ENCODE data around the gene GP1BA. TPM values are rescaled to one million over a fixed set of nuclear protein-coding genes. Genes with fewer than 3 reads are reported as not detected.

Gene GP1BA
- total and polyA plus RNA-seq, 2 experiments from 2014 or later = 0.24 TPM; not detected in 1

DNA sequence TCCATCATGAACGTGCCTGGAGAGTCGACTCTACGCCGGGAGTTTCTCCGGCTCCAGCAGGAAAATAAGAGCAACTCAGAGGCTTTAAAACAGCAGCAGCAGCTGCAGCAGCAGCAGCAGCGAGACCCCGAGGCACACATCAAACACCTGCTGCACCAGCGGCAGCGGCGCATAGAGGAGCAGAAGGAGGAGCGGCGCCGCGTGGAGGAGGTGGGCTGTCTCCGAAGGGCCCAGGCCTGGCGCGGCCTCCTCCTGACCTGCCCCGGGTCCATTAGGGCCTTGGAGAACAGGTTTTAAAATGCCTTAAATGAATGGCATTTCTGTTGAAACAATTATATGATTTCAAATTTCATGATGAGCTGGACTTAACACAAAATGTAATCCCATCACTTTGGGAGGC, 44.5 kb upstream of the GP1BA start:
- H3K4me1 Mint-ChIP-seq = peaks cover 5% of the 10 kb centered on the region; the same call in 1 of the 3 replicates
- Histone ChIP-seq H3K27ac (ENCODE audit: low read depth) (no peak overlapping the region), H3K36me3 (ENCODE audit: insufficient read depth) (no peaks in the 10 kb centered on the region), H3K27me3 (ENCODE audit: insufficient read depth) (no peaks in the 10 kb centered on the region), H4K20me1 (replicated peaks; ENCODE audit: insufficient read depth) (0 out of 2 replicates have a peak, but pooled peaks cover 6% of the 10 kb centered on the region), H3K4me1 (ENCODE audit: insufficient read depth) (no peaks in the 10 kb centered on the region; the same call in 1 of the 2 replicates), H3K79me2 (replicated peaks; ENCODE audit: insufficient read depth) (no peaks in the 10 kb centered on the region), H3K9me2 (ENCODE audit: insufficient read depth) (no peaks in the 10 kb centered on the region), H2AFZ (no peak overlapping the region), H3F3A (replicated peaks; ENCODE audit: low read depth) (peaks cover 7% of the 10 kb centered on the region; the same call in 1 of the 2 replicates), H3K4me3 (no peak overlapping the region), H3K4me2 (no peak overlapping the region)
- DNase-seq (ENCODE audit: low spot score) = no peak
- H3K4me3 Mint-ChIP-seq = no peak overlapping the region
- H3K9me3 Mint-ChIP-seq = no peaks in the 10 kb centered on the region
- no peak overlapping the region for H3K27ac Mint-ChIP-seq
- no peak for ATAC-seq
- H3K27me3 Mint-ChIP-seq (ENCODE audit: insufficient read depth, low read depth, poor library complexity) = peaks cover 23% of the 10 kb centered on the region
- TF ChIP-seq STAT1 (IDR thresholded peaks at IDR 0.05; ENCODE audit: unreplicated experiment) = no peak
- TF ChIP-seq, protein P1, sequence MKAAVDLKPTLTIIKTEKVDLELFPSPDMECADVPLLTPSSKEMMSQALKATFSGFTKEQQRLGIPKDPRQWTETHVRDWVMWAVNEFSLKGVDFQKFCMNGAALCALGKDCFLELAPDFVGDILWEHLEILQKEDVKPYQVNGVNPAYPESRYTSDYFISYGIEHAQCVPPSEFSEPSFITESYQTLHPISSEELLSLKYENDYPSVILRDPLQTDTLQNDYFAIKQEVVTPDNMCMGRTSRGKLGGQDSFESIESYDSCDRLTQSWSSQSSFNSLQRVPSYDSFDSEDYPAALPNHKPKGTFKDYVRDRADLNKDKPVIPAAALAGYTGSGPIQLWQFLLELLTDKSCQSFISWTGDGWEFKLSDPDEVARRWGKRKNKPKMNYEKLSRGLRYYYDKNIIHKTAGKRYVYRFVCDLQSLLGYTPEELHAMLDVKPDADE (IDR thresholded peaks at IDR 0.05) = no peak
- no peak for TF ChIP-seq JUNB (IDR thresholded peaks at IDR 0.05; ENCODE audit: unreplicated experiment)
- TF ChIP-seq, protein P2, sequence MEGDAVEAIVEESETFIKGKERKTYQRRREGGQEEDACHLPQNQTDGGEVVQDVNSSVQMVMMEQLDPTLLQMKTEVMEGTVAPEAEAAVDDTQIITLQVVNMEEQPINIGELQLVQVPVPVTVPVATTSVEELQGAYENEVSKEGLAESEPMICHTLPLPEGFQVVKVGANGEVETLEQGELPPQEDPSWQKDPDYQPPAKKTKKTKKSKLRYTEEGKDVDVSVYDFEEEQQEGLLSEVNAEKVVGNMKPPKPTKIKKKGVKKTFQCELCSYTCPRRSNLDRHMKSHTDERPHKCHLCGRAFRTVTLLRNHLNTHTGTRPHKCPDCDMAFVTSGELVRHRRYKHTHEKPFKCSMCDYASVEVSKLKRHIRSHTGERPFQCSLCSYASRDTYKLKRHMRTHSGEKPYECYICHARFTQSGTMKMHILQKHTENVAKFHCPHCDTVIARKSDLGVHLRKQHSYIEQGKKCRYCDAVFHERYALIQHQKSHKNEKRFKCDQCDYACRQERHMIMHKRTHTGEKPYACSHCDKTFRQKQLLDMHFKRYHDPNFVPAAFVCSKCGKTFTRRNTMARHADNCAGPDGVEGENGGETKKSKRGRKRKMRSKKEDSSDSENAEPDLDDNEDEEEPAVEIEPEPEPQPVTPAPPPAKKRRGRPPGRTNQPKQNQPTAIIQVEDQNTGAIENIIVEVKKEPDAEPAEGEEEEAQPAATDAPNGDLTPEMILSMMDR (conservative IDR thresholded peaks at IDR 0.05; ENCODE audit: low read depth in 2 of 2) = no peak
- TF ChIP-seq ZNF331 (CRISPR knock-in tag; IDR thresholded peaks at IDR 0.05; ENCODE audit: low read depth) = no peak
- TF ChIP-seq, protein P3, sequence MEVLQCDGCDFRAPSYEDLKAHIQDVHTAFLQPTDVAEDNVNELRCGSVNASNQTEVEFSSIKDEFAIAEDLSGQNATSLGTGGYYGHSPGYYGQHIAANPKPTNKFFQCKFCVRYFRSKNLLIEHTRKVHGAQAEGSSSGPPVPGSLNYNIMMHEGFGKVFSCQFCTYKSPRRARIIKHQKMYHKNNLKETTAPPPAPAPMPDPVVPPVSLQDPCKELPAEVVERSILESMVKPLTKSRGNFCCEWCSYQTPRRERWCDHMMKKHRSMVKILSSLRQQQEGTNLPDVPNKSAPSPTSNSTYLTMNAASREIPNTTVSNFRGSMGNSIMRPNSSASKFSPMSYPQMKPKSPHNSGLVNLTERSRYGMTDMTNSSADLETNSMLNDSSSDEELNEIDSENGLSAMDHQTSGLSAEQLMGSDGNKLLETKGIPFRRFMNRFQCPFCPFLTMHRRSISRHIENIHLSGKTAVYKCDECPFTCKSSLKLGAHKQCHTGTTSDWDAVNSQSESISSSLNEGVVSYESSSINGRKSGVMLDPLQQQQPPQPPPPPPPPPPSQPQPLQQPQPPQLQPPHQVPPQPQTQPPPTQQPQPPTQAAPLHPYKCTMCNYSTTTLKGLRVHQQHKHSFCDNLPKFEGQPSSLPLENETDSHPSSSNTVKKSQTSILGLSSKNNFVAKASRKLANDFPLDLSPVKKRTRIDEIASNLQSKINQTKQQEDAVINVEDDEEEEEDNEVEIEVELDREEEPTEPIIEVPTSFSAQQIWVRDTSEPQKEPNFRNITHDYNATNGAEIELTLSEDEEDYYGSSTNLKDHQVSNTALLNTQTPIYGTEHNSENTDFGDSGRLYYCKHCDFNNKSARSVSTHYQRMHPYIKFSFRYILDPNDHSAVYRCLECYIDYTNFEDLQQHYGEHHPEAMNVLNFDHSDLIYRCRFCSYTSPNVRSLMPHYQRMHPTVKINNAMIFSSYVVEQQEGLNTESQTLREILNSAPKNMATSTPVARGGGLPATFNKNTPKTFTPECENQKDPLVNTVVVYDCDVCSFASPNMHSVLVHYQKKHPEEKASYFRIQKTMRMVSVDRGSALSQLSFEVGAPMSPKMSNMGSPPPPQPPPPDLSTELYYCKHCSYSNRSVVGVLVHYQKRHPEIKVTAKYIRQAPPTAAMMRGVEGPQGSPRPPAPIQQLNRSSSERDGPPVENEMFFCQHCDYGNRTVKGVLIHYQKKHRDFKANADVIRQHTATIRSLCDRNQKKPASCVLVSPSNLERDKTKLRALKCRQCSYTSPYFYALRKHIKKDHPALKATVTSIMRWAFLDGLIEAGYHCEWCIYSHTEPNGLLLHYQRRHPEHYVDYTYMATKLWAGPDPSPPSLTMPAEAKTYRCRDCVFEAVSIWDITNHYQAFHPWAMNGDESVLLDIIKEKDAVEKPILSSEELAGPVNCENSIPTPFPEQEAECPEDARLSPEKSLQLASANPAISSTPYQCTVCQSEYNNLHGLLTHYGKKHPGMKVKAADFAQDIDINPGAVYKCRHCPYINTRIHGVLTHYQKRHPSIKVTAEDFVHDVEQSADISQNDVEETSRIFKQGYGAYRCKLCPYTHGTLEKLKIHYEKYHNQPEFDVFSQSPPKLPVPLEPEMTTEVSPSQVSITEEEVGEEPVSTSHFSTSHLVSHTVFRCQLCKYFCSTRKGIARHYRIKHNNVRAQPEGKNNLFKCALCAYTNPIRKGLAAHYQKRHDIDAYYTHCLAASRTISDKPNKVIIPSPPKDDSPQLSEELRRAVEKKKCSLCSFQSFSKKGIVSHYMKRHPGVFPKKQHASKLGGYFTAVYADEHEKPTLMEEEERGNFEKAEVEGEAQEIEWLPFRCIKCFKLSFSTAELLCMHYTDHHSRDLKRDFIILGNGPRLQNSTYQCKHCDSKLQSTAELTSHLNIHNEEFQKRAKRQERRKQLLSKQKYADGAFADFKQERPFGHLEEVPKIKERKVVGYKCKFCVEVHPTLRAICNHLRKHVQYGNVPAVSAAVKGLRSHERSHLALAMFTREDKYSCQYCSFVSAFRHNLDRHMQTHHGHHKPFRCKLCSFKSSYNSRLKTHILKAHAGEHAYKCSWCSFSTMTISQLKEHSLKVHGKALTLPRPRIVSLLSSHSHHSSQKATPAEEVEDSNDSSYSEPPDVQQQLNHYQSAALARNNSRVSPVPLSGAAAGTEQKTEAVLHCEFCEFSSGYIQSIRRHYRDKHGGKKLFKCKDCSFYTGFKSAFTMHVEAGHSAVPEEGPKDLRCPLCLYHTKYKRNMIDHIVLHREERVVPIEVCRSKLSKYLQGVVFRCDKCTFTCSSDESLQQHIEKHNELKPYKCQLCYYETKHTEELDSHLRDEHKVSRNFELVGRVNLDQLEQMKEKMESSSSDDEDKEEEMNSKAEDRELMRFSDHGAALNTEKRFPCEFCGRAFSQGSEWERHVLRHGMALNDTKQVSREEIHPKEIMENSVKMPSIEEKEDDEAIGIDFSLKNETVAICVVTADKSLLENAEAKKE (CRISPR knock-in tag; IDR thresholded peaks at IDR 0.05) = no peak
- TF ChIP-seq POLR2AphosphoS5 (IDR thresholded peaks at IDR 0.05; ENCODE audit: low read depth) = no peak
- no peak for TF ChIP-seq EZH2phosphoT487 (IDR thresholded peaks at IDR 0.05; ENCODE audit: unreplicated experiment)
- TF ChIP-seq CREB1 (CRISPR knock-in tag; IDR thresholded peaks at IDR 0.05; ENCODE audit: low read depth) = no peak
- TF ChIP-seq, protein P4, sequence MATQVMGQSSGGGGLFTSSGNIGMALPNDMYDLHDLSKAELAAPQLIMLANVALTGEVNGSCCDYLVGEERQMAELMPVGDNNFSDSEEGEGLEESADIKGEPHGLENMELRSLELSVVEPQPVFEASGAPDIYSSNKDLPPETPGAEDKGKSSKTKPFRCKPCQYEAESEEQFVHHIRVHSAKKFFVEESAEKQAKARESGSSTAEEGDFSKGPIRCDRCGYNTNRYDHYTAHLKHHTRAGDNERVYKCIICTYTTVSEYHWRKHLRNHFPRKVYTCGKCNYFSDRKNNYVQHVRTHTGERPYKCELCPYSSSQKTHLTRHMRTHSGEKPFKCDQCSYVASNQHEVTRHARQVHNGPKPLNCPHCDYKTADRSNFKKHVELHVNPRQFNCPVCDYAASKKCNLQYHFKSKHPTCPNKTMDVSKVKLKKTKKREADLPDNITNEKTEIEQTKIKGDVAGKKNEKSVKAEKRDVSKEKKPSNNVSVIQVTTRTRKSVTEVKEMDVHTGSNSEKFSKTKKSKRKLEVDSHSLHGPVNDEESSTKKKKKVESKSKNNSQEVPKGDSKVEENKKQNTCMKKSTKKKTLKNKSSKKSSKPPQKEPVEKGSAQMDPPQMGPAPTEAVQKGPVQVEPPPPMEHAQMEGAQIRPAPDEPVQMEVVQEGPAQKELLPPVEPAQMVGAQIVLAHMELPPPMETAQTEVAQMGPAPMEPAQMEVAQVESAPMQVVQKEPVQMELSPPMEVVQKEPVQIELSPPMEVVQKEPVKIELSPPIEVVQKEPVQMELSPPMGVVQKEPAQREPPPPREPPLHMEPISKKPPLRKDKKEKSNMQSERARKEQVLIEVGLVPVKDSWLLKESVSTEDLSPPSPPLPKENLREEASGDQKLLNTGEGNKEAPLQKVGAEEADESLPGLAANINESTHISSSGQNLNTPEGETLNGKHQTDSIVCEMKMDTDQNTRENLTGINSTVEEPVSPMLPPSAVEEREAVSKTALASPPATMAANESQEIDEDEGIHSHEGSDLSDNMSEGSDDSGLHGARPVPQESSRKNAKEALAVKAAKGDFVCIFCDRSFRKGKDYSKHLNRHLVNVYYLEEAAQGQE (IDR thresholded peaks at IDR 0.05; ENCODE audit: unreplicated experiment) = no peak
- TF ChIP-seq ZNF114 (CRISPR knock-in tag; IDR thresholded peaks at IDR 0.05) = no peak
- TF ChIP-seq EZH2 (IDR thresholded peaks at IDR 0.05; ENCODE audit: low read depth, unreplicated experiment) = no peak
- no peak for TF ChIP-seq NANOG (IDR thresholded peaks at IDR 0.05; ENCODE audit: borderline replicate concordance)
- H3K36me3 Mint-ChIP-seq (ENCODE audit: low read depth) = peaks cover 44% of the 10 kb centered on the region
